Gastrocnemius medialis (tissue), 4 donors: ENCODE results near the gene PRKRIP1. TPM values are rescaled to one million over a fixed set of nuclear protein-coding genes. Genes with fewer than 3 reads are reported as not detected.

ENCODE experiments used
- ATAC-seq, 2 donors: fragments of 150-250 bp; one replicate each; pipeline ENCODE4 v1.9.1; 2016
- DNase-seq, 2 donors: peaks; one replicate each; pipeline ENCODE4 v3.0.0-alpha.2; 2019
- H3K27ac ChIP-seq, 4 donors: fragments of 200-600 bp; sonication (generic); 1 replicate in 1 of 4; 2 replicates in 3 of 4; pipeline ENCODE4 v1.5.1; 2016 to 2018; ENCODE audit warnings: mild to moderate bottlenecking in 2 of 4, moderate library complexity in 1 of 4
- H3K27me3 ChIP-seq, 3 donors: fragments of 200-600 bp; sonication (generic) in 2 of 3; 1 replicate in 1 of 3; 2 replicates in 2 of 3; pipeline versions ENCODE4 v1.5.1 to v1.6.0; 2016 to 2019; ENCODE audit warnings: mild to moderate bottlenecking in 1 of 3, moderate library complexity in 1 of 3
- H3K36me3 ChIP-seq, 2 donors: fragments of 200-600 bp; sonication (generic) in 1 of 2; one replicate each; pipeline ENCODE4 v1.5.1; 2017 to 2018
- H3K4me1 ChIP-seq, 2 donors: fragments of 200-600 bp; sonication (generic) in 1 of 2; one replicate each; pipeline ENCODE4 v1.5.1; 2016 to 2017; ENCODE audit warnings: mild to moderate bottlenecking in 2 of 2
- H3K4me3 ChIP-seq, 4 donors: fragments of 200-600 bp; sonication (generic) in 3 of 4; 1 replicate in 1 of 4; 2 replicates in 3 of 4; pipeline ENCODE4 v1.5.1; 2016 to 2019; ENCODE audit warnings: mild to moderate bottlenecking in 2 of 4
- H3K9me3 ChIP-seq, 3 donors: fragments of 200-600 bp; sonication (generic) in 2 of 3; 1 replicate in 1 of 3; 2 replicates in 2 of 3; pipeline ENCODE4 v1.5.1; 2016 to 2019
- POLR2A ChIP-seq, 2 donors: fragments of 450-650 bp; IDR thresholded peaks; one replicate each; pipeline ENCODE4 v1.6.1; 2017; ENCODE audit warnings: antibody characterized with exemption in 2 of 2, mild to moderate bottlenecking in 2 of 2, moderate library complexity in 2 of 2
- in situ Hi-C, 4 donors: fragments of 200-750 bp; cut with MboI; loops; one replicate each; pipeline versions ENCODE4 v1.15.0 to v1.8.0; 2017; ENCODE audit warnings: low sequenced_read_pairs in 4 of 4
- intact Hi-C: fragments of 100-400 bp; cut with DNase I; formaldehyde crosslinking; loops from one replicate; pipeline ENCODE4 v1.15.1; 2023; ENCODE audit warnings: low total_unique reads
- total RNA-seq, 4 donors: library from RNA; depleted of rRNA; stranded (reverse); fragments of >200 nt; gene quantifications; one replicate each; pipeline versions ENCODE4 v1.1.0 to v1.2.3, GENCODE V29; 2016
- TF ChIP-seq, protein P1 (sequence below), 5 experiments: fragments of 450-650 bp in 3 of 5; fragments of 200-600 bp in 2 of 5; sonication (generic) in 2 of 5; IDR thresholded peaks in 4 of 5; conservative IDR thresholded peaks in 1 of 5; 1 replicate in 4 of 5; 2 replicates in 1 of 5; pipeline ENCODE4 v1.5.1; 2016 to 2019; ENCODE audit warnings: antibody characterized with exemption in 5 of 5, mild to moderate bottlenecking in 3 of 5, moderate library complexity in 3 of 5

The PRKRIP1 gene
- total RNA-seq, 4 donors from 2014 or later = 6.1 to 22.1 (median 13.4) TPM

DNA sequence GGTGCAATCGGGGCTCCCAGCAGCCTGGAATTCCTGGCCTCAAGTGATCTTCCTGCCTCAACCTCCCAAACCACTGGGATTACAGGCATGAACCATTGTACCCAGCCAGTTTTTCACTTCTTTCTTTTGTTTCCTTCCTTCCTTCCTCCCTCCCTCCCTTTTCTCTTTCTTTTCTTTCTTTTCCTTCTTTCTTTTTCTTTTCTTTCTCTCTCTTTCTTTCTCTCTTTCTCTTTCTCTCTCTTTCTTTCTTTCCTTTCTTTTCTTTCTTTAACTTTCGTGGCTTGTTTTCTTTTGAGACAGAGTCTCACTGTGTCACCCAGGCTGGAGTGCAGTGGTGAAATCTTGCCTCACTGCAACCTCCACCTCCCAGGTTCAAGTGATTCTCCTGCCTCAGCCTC is 49.5 kb downstream of the PRKRIP1 start:
- Histone ChIP-seq H3K4me1 (peaks cover 2 to 4% of the 10 kb centered on the region in 2 donors), H3K9me3 (no peaks in the 10 kb centered on the region), H3K27me3 (no peaks in the 10 kb centered on the region), H3K36me3 (no peaks in the 10 kb centered on the region), H3K4me3 (no peak overlapping the region), H3K27ac (no peak overlapping the region)
- DNase-seq = no peak
- TF ChIP-seq, protein P1, sequence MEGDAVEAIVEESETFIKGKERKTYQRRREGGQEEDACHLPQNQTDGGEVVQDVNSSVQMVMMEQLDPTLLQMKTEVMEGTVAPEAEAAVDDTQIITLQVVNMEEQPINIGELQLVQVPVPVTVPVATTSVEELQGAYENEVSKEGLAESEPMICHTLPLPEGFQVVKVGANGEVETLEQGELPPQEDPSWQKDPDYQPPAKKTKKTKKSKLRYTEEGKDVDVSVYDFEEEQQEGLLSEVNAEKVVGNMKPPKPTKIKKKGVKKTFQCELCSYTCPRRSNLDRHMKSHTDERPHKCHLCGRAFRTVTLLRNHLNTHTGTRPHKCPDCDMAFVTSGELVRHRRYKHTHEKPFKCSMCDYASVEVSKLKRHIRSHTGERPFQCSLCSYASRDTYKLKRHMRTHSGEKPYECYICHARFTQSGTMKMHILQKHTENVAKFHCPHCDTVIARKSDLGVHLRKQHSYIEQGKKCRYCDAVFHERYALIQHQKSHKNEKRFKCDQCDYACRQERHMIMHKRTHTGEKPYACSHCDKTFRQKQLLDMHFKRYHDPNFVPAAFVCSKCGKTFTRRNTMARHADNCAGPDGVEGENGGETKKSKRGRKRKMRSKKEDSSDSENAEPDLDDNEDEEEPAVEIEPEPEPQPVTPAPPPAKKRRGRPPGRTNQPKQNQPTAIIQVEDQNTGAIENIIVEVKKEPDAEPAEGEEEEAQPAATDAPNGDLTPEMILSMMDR (IDR thresholded peaks at IDR 0.05 in 4 of 5, conservative IDR thresholded peaks at IDR 0.05 in 1 of 5) = no peak
- TF ChIP-seq POLR2A (IDR thresholded peaks at IDR 0.05) = no peak
- intact Hi-C loops = no loop called here
- in situ Hi-C loops = no loop called here
- ATAC-seq = no peak

DNA sequence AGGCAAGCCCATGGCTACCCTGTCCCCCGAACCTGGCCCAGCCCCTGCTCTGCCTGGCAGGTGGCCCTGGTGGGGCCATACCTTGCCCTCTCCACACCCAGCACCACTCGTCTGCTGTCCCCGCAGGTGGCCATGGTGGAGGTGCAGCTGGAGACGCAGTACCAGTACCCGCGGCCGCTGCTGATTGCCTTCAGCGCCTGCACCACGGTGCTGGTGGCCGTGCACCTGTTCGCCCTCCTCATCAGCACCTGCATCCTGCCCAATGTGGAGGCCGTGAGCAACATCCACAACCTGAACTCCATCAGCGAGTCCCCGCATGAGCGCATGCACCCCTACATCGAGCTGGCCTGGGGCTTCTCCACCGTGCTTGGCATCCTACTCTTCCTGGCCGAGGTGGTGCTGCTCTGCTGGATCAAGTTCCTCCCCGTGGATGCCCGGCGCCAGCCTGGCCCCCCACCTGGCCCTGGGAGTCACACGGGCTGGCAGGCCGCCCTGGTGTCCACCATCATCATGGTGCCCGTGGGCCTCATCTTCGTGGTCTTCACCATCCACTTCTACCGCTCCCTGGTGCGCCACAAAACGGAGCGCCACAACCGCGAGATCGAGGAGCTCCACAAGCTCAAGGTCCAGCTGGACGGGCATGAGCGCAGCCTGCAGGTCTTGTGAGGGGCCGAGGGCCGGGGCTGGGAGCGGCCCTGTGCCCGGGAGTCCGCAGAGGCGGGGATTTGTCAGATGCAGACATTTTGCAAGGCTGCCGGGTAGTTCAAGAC is 50.4 kb downstream of the PRKRIP1 start:
- H3K9me3 ChIP-seq = no peaks in the 10 kb centered on the region
- ATAC-seq (no peak), DNase-seq (no peak)
- H3K4me1 ChIP-seq = no peaks in the 10 kb centered on the region
- H3K36me3 ChIP-seq = no peaks in the 10 kb centered on the region
- H3K27ac ChIP-seq = no peak overlapping the region
- H3K27me3 ChIP-seq = no peaks in the 10 kb centered on the region
- intact Hi-C loops (no loop called here), in situ Hi-C loops (no loop called here)
- H3K4me3 ChIP-seq = no peak overlapping the region
- no peak for TF ChIP-seq POLR2A (IDR thresholded peaks at IDR 0.05)
- TF ChIP-seq, protein P1 (IDR thresholded peaks at IDR 0.05 in 4 of 5, conservative IDR thresholded peaks at IDR 0.05 in 1 of 5) = no peak

DNA sequence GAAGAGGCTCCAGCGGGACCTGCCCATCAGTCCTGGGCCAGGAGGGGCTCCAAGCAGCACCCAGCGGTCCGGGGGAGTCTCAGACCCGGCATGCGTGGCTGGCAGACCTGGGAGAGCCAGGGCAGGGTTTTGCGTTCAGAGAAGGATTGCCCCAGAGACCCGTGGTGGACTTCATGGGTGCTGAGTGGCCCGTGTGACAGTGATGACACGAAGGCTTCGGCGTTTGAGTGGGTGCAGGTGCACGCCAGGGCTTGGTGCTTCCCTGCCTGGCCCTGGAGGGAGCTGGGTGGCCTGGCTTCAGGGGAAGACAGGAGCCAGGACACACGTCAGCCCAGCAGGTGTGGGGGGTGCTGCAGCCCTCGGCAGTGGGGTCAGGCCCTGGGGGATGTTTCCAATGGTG is 51.1 kb downstream of the PRKRIP1 start:
- in situ Hi-C loops (no loop called here), intact Hi-C loops (no loop called here)
- TF ChIP-seq POLR2A (IDR thresholded peaks at IDR 0.05) = no peak
- TF ChIP-seq, protein P1 (IDR thresholded peaks at IDR 0.05 in 4 of 5, conservative IDR thresholded peaks at IDR 0.05 in 1 of 5) = no peak
- H3K9me3 ChIP-seq = no peaks in the 10 kb centered on the region
- H3K36me3 ChIP-seq = no peaks in the 10 kb centered on the region
- ATAC-seq = no peak
- no peak overlapping the region for H3K27ac ChIP-seq
- no peaks in the 10 kb centered on the region for H3K27me3 ChIP-seq
- H3K4me3 ChIP-seq = no peak overlapping the region
- no peak for DNase-seq
- H3K4me1 ChIP-seq = no peaks in the 10 kb centered on the region

DNA sequence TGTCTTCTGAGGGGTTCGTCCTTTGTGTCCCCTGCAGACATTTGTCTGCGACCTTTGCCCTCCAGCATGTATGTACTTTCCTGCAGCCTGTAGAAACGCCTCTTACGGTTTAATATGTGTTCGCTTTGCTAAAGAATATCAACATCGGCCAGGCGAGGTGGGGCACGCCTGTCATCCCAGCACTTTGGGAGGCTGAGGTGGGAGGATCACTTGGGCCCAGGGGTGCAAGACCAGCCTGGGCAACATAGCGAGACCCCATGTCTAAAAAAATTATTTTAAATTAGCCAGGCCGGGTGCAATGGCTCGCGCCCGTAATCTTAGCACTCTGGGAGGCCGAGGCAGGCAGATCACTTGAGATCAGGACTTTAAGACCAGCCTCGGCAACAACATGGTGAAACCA is 53.0 kb downstream of the PRKRIP1 start:
- Histone ChIP-seq H3K4me3 (no peak overlapping the region), H3K27ac (no peak overlapping the region), H3K4me1 (no peaks in the 10 kb centered on the region), H3K9me3 (no peaks in the 10 kb centered on the region), H3K27me3 (no peaks in the 10 kb centered on the region), H3K36me3 (no peaks in the 10 kb centered on the region)
- intact Hi-C loops = no loop called here
- TF ChIP-seq POLR2A (IDR thresholded peaks at IDR 0.05) = no peak
- DNase-seq (no peak), ATAC-seq (no peak)
- in situ Hi-C loops = no loop called here

DNA sequence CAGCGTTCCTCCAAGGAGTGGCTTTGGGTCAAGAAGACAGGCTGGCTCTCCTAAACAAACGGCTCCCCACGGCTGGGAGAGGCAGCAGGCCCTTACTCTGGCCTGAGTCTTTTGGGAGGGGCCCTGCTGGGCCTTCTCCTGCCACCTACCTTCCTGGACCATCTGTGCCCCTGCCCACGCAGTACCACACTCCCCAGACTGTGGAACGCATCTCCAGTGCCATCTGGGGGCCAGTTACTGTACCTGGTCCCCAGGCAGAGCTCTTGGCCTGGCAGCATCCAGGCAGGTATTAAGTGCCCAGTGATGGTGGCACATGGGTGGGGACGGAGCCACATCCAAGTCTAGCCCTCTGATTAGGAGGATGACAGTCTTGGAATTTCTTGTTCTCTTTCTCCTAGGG is 54.1 kb downstream of the PRKRIP1 start:
- intact Hi-C loops = no loop called here
- in situ Hi-C loops = no loop called here
- H3K9me3 ChIP-seq = no peaks in the 10 kb centered on the region
- peaks cover 0 to 2% of the 10 kb centered on the region in 2 donors for H3K36me3 ChIP-seq
- no peak for DNase-seq
- no peak for ATAC-seq
- no peak overlapping the region for H3K4me3 ChIP-seq
- H3K27ac ChIP-seq = no peak overlapping the region
- no peaks in the 10 kb centered on the region for H3K27me3 ChIP-seq
- H3K4me1 ChIP-seq = no peaks in the 10 kb centered on the region
- TF ChIP-seq, protein P1 (IDR thresholded peaks at IDR 0.05 in 4 of 5, conservative IDR thresholded peaks at IDR 0.05 in 1 of 5) = peak in 1 of 5 experiments; percentile 6
- TF ChIP-seq POLR2A (IDR thresholded peaks at IDR 0.05) = no peak
